HEK293 (cell line): ENCODE results near the gene TNFRSF11A.

ENCODE experiments used
- BCL11B ChIP-seq: fragments of 450-650 bp; formaldehyde crosslinking; IDR thresholded peaks from 2 replicates; pipeline ENCODE4 v1.5.1; 2016; ENCODE audit warnings: low read depth, missing biosample characterization, missing genetic modification characterization
- FEZF1 ChIP-seq: fragments of 450-650 bp; formaldehyde crosslinking; IDR thresholded peaks from 2 replicates; pipeline ENCODE4 v1.5.1; 2016; ENCODE audit warnings: missing biosample characterization, missing genetic modification characterization
- GLI4 ChIP-seq: fragments of 450-650 bp; formaldehyde crosslinking; IDR thresholded peaks from 2 replicates; pipeline ENCODE4 v1.5.1; 2016; ENCODE audit warnings: missing biosample characterization, missing genetic modification characterization
- PRDM1 ChIP-seq: fragments of 450-650 bp; formaldehyde crosslinking; IDR thresholded peaks from 2 replicates; pipeline ENCODE4; 2016; ENCODE audit warnings: missing biosample characterization, missing genetic modification characterization
- SCRT2 ChIP-seq: fragments of 450-650 bp; formaldehyde crosslinking; IDR thresholded peaks from 2 replicates; pipeline ENCODE4 v1.5.1; 2016; ENCODE audit warnings: missing biosample characterization, missing genetic modification characterization
- SP7 ChIP-seq: fragments of 450-650 bp; formaldehyde crosslinking; IDR thresholded peaks from 2 replicates; pipeline ENCODE4 v1.5.1; 2016; ENCODE audit warnings: missing biosample characterization, missing genetic modification characterization
- WT1 ChIP-seq: fragments of 450-650 bp; formaldehyde crosslinking; IDR thresholded peaks from 2 replicates; pipeline ENCODE4 v1.5.1; 2016; ENCODE audit warnings: missing biosample characterization, missing genetic modification characterization
- ZEB2 ChIP-seq: fragments of 450-650 bp; formaldehyde crosslinking; IDR thresholded peaks from 2 replicates; pipeline ENCODE4 v1.5.1; 2016; ENCODE audit warnings: missing biosample characterization, missing genetic modification characterization
- ZFP3 ChIP-seq: fragments of 450-650 bp; formaldehyde crosslinking; IDR thresholded peaks from 2 replicates; pipeline ENCODE4 v1.5.1; 2016; ENCODE audit warnings: low read depth, missing biosample characterization, missing genetic modification characterization
- ZNF121 ChIP-seq: fragments of 450-650 bp; formaldehyde crosslinking; IDR thresholded peaks from 2 replicates; pipeline ENCODE4 v1.5.1; 2016; ENCODE audit warnings: missing biosample characterization, missing genetic modification characterization
- ZNF175 ChIP-seq: fragments of 450-650 bp; formaldehyde crosslinking; IDR thresholded peaks from 2 replicates; pipeline ENCODE4 v1.5.1; 2016; ENCODE audit warnings: missing biosample characterization, missing genetic modification characterization
- ZNF202 ChIP-seq: fragments of 450-650 bp; formaldehyde crosslinking; IDR thresholded peaks from 2 replicates; pipeline ENCODE4 v1.5.1; 2016; ENCODE audit warnings: missing biosample characterization, missing genetic modification characterization, borderline replicate concordance
- ZNF394 ChIP-seq: fragments of 450-650 bp; formaldehyde crosslinking; IDR thresholded peaks from 2 replicates; pipeline ENCODE4 v1.5.1; 2016; ENCODE audit warnings: missing biosample characterization, missing genetic modification characterization, mild to moderate bottlenecking, moderate library complexity, borderline replicate concordance
- ZNF426 ChIP-seq: fragments of 450-650 bp; formaldehyde crosslinking; IDR thresholded peaks from 2 replicates; pipeline ENCODE4 v1.5.1; 2017; ENCODE audit warnings: missing biosample characterization, missing genetic modification characterization, mild to moderate bottlenecking, inconsistent platforms, moderate library complexity
- ZNF433 ChIP-seq: fragments of 450-650 bp; formaldehyde crosslinking; IDR thresholded peaks from 2 replicates; pipeline ENCODE4 v1.5.1; 2016; ENCODE audit warnings: missing biosample characterization, missing genetic modification characterization, low read depth
- ZNF473 ChIP-seq: fragments of 450-650 bp; formaldehyde crosslinking; IDR thresholded peaks from 2 replicates; pipeline ENCODE4 v1.5.1; 2017; ENCODE audit warnings: missing biosample characterization, missing genetic modification characterization
- ZNF548 ChIP-seq: fragments of 450-650 bp; formaldehyde crosslinking; IDR thresholded peaks from 2 replicates; pipeline ENCODE4 v1.5.1; 2016; ENCODE audit warnings: missing biosample characterization, missing genetic modification characterization
- ZNF571 ChIP-seq: fragments of 450-650 bp; formaldehyde crosslinking; IDR thresholded peaks from 2 replicates; pipeline ENCODE4 v1.5.0; 2017; ENCODE audit warnings: missing biosample characterization, missing genetic modification characterization
- ZNF629 ChIP-seq: fragments of 450-650 bp; formaldehyde crosslinking; IDR thresholded peaks from 2 replicates; pipeline ENCODE4 v1.5.1; 2017; ENCODE audit warnings: missing biosample characterization, missing genetic modification characterization
- ZNF747 ChIP-seq: fragments of 450-650 bp; formaldehyde crosslinking; IDR thresholded peaks from 2 replicates; pipeline ENCODE4 v1.5.1; 2016; ENCODE audit warnings: missing biosample characterization, missing genetic modification characterization
- ZNF768 ChIP-seq: fragments of 450-650 bp; formaldehyde crosslinking; IDR thresholded peaks from 2 replicates; pipeline ENCODE4 v1.5.1; 2018; ENCODE audit warnings: missing biosample characterization, mild to moderate bottlenecking, missing genetic modification characterization
- ZNF785 ChIP-seq: fragments of 450-650 bp; formaldehyde crosslinking; IDR thresholded peaks from 2 replicates; pipeline ENCODE4 v1.5.1; 2016; ENCODE audit warnings: missing biosample characterization, missing genetic modification characterization
- ZXDB ChIP-seq: fragments of 450-650 bp; formaldehyde crosslinking; IDR thresholded peaks from 2 replicates; pipeline ENCODE4 v1.5.1; 2016; ENCODE audit warnings: missing biosample characterization, missing genetic modification characterization
- TF ChIP-seq, protein P1 (sequence below): fragments of 450-650 bp; formaldehyde crosslinking; IDR thresholded peaks from 2 replicates; pipeline ENCODE4 v1.5.1; 2016; ENCODE audit warnings: missing biosample characterization, missing genetic modification characterization
- TF ChIP-seq, protein P2 (sequence below): fragments of 450-650 bp; formaldehyde crosslinking; IDR thresholded peaks from 2 replicates; pipeline ENCODE4 v1.5.1; 2016; ENCODE audit warnings: missing biosample characterization, missing genetic modification characterization
- TF ChIP-seq, protein P3 (sequence below): fragments of 450-650 bp; IDR thresholded peaks from 2 replicates; pipeline ENCODE4 v1.5.1; 2018; ENCODE audit warnings: missing biosample characterization, missing genetic modification characterization
- TF ChIP-seq, protein P4 (sequence below): fragments of 450-650 bp; formaldehyde crosslinking; IDR thresholded peaks from 2 replicates; pipeline ENCODE4 v1.5.1; 2016; ENCODE audit warnings: missing biosample characterization, missing genetic modification characterization
- TF ChIP-seq, protein P5 (sequence below): fragments of 450-650 bp; formaldehyde crosslinking; IDR thresholded peaks from 2 replicates; pipeline ENCODE4 v1.5.1; 2016; ENCODE audit warnings: missing biosample characterization, missing genetic modification characterization

TNFRSF11A gene

DNA sequence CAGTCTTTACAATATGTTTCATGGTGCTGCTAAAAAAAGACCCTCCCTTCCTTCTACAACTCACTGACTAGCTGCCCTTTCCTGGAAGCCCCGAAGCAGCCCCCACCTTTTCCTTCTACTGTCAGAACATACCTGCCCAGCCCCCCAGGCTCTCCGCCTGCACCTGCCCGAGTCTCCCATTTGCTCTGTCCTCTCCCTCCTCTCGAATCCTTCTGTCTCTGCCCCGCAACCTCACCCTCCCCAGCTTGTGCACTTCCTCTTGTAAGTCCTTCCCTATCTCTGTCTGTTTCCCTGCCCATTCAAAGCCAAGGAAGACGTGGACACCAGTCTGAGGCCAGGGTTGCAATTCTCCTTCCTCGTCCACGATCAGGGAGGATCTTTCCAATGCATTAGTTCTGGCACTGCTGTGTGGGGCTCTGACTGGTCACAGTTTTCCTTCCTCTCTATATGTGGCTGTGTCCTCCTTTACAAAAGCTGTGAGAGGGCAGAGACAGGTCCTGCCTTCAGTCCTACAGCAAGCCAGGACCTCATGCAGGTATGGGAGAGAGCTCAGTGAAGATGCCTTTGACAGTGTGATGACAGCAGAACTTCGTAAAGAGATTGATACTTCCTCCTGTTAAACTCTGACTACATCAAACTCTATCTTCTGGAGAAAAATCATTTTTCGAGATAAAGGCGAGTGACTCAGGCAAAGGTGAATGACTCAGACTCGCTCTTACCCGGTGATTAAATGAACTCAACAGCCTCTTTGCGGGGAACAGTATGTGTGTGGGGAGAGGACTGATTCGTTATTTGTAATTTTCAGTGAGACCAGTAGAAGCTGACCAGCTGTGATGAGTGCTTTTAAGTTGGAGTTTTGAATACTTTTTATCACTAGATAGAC lies 14.2 kb downstream of the TNFRSF11A start (continued):
- TF ChIP-seq, protein P1, sequence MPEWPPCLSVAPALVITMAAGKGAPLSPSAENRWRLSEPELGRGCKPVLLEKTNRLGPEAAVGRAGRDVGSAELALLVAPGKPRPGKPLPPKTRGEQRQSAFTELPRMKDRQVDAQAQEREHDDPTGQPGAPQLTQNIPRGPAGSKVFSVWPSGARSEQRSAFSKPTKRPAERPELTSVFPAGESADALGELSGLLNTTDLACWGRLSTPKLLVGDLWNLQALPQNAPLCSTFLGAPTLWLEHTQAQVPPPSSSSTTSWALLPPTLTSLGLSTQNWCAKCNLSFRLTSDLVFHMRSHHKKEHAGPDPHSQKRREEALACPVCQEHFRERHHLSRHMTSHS (tag by site-specific recombination) = no peak
- TF ChIP-seq ZEB2 (tag by site-specific recombination) (0 out of 2 replicates have a peak, but pooled peaks have one; percentile 55), ZNF202 (tag by site-specific recombination) (no peak), ZNF629 (tag by site-specific recombination) (peak; percentile 74), FEZF1 (tag by site-specific recombination) (peak; percentile 41; the same call in 1 of the 2 replicates), ZNF747 (tag by site-specific recombination) (no peak), ZNF768 (tag by site-specific recombination) (no peak), ZXDB (tag by site-specific recombination) (0 out of 2 replicates have a peak, but pooled peaks have one; percentile 15), GLI4 (no peak), ZNF571 (no peak), WT1 (tag by site-specific recombination) (no peak), ZNF394 (tag by site-specific recombination) (peak; percentile 15; the same call in 1 of the 2 replicates), ZFP3 (tag by site-specific recombination) (no peak), ZNF426 (no peak), ZNF785 (tag by site-specific recombination) (no peak), SCRT2 (tag by site-specific recombination) (peak; percentile 39; the same call in 1 of the 2 replicates), PRDM1 (tag by site-specific recombination) (0 out of 2 replicates have a peak, but pooled peaks have one; percentile 29), ZNF548 (no peak), ZNF121 (no peak), ZNF175 (tag by site-specific recombination) (no peak), ZNF473 (no peak), ZNF433 (no peak), SP7 (tag by site-specific recombination) (peak; percentile 85), BCL11B (tag by site-specific recombination) (no peak)
- TF ChIP-seq, protein P2, sequence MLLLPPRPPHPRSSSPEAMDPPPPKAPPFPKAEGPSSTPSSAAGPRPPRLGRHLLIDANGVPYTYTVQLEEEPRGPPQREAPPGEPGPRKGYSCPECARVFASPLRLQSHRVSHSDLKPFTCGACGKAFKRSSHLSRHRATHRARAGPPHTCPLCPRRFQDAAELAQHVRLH (tag by site-specific recombination) = no peak
- TF ChIP-seq, protein P3, sequence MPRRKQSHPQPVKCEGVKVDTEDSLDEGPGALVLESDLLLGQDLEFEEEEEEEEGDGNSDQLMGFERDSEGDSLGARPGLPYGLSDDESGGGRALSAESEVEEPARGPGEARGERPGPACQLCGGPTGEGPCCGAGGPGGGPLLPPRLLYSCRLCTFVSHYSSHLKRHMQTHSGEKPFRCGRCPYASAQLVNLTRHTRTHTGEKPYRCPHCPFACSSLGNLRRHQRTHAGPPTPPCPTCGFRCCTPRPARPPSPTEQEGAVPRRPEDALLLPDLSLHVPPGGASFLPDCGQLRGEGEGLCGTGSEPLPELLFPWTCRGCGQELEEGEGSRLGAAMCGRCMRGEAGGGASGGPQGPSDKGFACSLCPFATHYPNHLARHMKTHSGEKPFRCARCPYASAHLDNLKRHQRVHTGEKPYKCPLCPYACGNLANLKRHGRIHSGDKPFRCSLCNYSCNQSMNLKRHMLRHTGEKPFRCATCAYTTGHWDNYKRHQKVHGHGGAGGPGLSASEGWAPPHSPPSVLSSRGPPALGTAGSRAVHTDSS (tag by site-specific recombination) = no peak
- TF ChIP-seq, protein P4, sequence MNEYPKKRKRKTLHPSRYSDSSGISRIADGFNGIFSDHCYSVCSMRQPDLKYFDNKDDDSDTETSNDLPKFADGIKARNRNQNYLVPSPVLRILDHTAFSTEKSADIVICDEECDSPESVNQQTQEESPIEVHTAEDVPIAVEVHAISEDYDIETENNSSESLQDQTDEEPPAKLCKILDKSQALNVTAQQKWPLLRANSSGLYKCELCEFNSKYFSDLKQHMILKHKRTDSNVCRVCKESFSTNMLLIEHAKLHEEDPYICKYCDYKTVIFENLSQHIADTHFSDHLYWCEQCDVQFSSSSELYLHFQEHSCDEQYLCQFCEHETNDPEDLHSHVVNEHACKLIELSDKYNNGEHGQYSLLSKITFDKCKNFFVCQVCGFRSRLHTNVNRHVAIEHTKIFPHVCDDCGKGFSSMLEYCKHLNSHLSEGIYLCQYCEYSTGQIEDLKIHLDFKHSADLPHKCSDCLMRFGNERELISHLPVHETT (tag by site-specific recombination) = no peak
- TF ChIP-seq, protein P5, sequence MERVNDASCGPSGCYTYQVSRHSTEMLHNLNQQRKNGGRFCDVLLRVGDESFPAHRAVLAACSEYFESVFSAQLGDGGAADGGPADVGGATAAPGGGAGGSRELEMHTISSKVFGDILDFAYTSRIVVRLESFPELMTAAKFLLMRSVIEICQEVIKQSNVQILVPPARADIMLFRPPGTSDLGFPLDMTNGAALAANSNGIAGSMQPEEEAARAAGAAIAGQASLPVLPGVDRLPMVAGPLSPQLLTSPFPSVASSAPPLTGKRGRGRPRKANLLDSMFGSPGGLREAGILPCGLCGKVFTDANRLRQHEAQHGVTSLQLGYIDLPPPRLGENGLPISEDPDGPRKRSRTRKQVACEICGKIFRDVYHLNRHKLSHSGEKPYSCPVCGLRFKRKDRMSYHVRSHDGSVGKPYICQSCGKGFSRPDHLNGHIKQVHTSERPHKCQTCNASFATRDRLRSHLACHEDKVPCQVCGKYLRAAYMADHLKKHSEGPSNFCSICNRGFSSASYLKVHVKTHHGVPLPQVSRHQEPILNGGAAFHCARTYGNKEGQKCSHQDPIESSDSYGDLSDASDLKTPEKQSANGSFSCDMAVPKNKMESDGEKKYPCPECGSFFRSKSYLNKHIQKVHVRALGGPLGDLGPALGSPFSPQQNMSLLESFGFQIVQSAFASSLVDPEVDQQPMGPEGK (tag by site-specific recombination) = no peak
